Pulmonary artery endothelial cell (primary cell): ENCODE data around the gene VPS26B. TPM values are rescaled to one million over a fixed set of nuclear protein-coding genes. Genes with fewer than 3 reads are reported as not detected.
"Not testable (repeated sequence)": the region's sequence is repeated elsewhere in the genome, so short reads cannot be mapped to it uniquely, and the experiment has no call there.

Experiments used
- DNase-seq: peaks from one replicate; pipeline ENCODE4 v3.0.0-alpha.2; 2011; ENCODE audit warnings: low read depth, low spot score
- total RNA-seq: library from RNA; depleted of rRNA; stranded (reverse); fragments of >200 nt; gene quantifications from 2 replicates; pipeline ENCODE4 v1.2.3, GENCODE V29; 2014

VPS26B gene
- total RNA-seq, 1 donor from 2014 or later, result 28.9 TPM

DNA sequence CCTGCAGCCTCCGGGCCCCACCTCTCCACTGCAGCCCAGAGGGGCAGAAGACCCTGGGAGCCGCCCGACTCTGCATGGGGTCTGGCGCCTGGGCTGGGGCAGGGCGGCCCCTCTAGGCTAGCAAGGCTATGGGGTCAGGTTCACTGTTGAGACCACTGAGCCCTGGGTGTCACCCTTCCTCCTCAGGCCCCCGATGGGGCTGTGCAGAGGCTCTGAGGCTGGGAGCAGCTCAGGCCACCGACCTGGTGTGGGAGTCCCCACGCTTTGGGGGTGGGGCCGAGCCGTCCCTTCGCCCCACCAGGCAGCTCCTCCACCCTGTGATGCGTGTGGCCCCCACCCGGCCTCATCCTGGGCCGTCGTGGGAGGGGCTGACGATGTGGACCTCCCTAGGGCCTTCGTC is 57.2 kb downstream of the VPS26B start:
- not testable (repeated sequence) for DNase-seq

DNA sequence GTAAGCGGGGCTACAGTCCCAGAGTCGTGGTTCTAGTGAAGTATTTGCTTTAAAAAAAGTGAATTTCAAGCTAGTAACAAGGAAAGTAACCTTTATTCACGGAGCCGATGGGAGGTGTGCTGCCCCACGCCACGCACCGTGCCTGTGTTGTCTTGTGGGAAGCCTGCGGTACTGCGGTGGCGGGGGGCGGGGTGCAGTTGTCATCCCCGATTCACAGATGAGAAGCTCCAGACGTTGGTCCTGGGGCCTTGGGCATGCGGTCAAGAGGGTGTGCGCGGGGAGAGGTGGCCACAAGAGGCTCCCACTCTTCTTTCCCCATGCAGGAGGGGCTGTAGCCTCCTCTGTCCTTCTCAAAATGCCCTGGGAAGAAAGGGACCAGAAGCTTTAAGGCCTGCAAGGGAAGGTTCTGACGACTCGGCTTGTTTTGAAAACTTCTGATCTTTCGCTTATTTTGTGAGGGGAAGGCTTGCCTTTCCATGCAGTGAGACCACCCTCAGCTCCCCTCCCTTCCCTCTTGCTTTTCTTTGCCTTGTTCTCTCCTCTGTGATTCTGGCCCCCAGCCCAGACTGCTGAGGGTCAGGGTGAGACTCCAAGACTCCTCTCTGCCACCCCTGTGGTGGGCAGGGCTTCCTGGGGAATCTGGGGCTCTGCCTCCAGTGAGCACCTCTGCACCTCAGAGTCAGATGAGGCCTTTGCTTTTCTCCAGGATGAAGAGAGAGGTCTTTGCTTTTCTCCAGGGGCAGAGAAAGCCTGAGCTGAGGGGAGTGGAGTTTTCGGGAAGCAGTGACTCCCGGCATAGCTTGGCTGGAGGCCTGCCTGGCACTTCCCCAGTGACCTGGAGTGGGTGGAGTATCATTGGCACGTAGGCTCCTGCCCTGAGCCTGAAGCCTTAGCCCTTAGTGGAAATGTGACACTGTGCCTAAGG is 57.9 kb downstream of the VPS26B start:
- DNase-seq, result no peak

DNA sequence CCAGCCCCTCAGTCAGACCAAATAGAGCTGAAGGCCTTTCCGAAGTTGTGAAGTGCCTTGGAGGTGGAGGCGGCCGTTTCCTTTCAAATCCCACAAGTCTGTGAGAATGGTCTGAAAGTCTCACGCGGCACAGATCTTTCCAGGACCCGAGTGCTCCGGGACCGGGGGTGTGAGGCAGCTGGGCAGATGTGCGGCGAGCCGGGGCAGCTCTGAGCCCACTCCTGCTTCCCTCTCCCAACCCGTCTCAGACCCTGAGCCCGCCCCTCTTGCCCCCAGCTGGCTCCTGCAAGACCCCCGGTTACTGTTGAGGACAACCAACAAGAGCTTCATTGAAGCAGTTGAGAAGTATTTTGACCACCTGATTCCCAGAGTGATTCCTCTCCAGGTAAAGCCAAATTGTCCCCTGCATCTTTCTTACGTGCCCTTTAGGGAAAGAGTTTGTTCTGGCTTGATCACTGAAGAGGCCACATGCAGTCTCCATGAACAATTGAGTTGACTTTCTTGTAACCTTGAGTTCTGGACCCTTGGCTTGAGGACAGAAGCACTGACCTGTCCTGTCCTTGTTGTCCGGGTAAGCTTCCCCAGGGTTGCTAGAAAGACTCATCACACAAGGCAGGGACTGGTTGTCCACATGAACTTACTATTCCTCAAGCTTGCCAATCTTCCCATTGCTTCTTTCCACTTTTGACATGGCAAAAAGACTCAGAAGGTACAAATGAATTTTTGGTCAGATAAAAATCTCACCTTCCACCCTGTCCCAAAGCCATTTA is 59.2 kb downstream of the VPS26B start:
- DNase-seq, result no peak

DNA sequence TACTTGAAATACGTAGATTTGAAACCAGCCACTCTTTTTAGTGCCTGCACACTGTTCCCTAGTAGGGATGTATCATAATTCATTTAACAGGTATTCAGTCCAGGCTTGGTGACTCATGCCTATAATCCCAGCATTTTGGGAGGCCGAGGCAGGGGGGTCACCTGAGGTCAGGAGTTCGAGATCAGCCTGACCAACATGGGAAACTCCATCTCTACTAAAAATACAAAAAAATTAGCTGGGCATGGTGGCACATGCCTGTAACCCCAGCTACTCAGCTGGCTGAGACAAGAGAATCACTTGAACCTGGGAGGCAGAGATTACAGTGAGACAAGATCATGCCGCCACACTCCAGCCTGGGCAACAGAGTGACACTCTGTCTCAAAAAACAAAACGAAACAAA is 59.9 kb downstream of the VPS26B start:
- not testable (repeated sequence) for DNase-seq

DNA sequence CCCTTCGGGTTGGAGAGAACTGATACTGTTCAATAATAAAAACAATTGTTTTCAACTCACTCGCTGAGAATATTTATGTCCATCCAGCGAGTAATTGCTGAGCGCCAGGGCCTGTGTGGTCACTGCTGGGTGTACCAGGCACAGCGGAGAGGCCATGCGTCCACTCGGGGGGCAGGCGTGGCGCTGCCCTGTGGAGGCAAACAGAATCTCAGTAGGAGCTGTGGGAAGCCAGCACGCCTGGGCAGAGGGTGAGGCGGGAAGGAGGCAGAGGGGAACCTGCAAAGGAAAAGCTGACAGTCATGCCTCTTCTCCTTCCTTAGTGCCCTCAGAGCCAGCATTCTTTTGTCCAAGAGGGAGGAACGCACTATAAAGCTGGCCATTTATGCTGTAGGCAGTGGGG is 63.1 kb downstream of the VPS26B start:
- DNase-seq, result no peak

DNA sequence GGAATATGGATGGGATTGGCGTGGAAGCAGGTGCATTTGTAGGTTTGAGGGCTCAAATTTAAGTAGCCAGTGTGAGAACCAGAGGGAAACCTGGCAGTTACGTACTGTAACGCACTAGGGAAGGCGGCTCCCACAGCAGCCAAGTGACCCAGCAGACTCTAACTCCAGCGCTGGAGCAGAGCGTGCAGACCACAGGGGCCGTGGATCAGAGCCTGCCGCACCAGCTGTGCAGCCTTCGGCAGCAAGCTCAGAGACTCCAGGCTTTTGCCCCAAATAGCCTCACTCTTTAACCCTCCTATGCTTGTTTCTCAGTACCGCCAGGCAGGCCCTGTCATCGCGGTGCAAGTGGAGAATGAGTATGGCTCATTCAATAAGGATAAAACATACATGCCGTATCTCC is 64.0 kb downstream of the VPS26B start:
- DNase-seq, result no peak

DNA sequence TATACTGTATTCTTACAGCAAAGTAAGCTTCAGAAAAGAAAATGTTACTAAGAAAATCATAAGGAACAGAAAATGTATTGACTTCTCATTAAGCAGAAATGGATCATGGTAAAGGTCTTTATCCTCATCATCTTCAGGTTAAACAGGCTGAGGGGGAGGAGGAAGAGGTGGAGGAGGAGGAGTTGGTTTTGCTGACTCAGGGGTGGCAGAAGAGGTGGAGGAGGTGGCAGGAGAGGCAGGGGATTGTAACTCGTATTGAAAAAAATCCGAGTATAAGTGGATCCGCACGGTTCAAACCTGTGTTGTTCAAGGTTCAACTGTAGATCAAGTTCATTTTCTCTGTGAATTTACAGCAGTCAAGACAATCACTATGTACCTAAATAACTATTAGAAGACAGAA is 64.7 kb downstream of the VPS26B start:
- no peak for DNase-seq

DNA sequence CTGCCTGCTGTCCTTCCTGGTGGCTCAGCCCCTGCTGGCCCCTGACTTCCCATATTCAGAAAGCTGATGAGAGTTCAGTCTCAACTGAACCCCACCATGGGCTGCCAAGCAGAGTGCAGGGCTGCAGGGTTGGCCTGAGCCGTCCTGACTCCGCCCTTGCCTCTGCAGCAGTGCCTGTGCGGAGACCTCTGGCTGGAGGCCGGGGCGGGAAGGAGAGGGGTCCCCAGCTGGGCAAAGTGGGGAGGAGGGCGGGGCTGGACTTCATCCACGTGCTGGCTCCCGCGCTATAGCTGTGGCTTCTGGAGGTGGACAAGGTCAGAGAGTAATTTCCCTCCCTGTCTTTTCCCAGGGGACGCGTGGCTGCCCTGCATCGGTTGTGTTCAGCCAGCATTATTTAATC is 65.3 kb downstream of the VPS26B start:
- no peak for DNase-seq

DNA sequence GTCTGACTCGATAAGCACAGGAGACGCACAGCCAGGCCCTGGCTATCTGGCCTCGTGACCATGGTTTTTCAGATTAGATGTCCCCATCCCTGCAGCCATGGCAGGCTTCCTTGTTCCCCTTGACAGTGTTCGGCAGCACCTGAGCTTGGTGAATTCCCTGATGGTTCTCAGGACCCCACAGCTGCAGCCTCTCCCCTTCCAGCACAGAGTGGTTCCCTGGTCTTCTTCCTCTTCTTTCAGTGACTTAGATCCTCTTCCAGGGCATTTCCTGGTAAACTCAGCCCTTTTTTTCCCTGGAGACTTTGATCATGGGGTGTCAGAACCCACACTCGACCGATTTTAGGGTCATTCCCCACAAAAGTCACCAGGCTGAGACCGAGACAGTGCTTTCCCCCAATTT is 66.2 kb downstream of the VPS26B start:
- DNase-seq, result no peak

DNA sequence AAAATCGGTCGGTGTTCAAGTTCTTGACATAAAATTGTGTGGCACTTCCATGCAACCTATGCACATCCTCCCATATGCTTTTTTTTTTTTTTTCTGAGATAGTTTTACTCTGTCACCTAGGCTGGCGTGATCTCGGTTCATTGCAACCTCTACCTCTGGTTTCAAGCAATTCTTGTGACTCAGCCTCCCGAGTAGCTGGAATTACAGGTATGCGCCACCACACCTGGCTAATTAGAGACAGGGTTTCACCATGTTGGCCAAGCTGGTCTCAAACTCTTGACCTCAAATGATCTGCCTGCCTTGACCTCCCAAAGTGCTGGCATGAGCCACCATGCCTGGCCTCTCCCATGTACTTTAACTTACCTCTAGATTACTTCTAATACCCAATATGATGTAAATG is 66.7 kb downstream of the VPS26B start:
- DNase-seq, result no peak

DNA sequence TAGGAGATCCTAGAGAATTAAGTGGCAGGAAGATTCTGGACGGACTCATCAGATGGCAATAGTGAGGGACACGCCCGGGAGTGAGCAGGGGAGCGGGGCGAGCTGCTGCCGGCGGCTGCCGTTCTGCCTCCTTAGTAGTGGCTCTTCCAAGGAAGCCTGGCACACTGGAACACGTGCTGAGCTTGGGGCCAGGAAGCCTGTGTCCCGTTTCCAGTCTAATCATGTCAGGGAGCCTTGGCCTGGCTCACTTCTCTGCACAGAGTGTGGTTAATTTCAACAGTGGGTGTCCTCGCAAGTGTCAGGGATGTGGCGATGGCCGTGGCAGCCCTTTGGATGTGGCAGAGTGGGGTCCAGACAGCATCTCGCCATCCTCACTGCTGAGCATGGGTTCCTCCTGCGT is 68.2 kb downstream of the VPS26B start:
- no peak for DNase-seq

DNA sequence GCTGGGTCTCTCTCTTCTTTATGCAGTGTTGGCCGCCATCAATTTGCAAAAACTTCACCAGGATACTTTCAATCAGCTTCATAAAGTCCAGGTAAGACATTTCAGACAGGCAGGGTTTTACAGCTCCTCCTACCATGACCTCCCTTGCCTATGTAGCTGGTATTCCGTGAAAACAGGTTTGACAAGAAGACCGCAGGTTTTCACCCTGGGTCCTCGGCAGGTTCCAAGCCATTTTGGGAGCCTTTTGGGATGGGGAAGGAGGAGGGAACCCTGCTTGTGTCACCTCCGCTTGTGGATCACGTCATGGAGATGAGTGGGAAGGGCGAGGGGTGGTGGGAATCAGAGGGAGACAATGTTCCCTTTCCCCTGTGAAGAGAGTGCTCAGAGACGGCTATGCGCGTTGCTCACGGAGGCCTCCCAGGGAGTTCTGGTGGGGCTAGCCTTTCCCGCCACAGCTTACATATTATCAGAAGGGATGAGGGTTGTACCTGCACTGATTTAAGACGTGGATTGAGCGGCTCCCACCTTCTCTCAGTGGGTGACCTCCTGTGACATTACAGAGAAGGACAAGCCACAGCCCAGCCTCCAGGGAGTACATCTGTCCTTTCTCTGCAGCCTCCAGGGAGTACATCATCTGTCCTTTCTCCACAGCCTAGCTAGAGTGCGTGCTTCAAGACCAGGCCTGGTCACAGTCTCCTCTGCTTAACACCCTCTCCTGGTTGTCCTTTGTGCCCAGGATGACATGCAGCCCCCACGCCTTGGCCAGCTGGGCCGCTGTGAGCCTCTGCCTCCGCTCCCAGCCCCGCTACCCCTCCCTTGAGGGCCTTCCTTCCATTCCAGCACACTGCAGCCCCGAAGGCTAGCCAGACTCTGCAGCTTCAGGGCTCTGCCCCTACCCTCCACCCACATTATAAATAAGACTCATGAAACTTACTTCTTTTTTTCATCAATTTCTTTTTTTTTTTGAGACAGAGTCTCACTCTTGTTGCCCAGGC is 68.9 kb downstream of the VPS26B start:
- no peak for DNase-seq

DNA sequence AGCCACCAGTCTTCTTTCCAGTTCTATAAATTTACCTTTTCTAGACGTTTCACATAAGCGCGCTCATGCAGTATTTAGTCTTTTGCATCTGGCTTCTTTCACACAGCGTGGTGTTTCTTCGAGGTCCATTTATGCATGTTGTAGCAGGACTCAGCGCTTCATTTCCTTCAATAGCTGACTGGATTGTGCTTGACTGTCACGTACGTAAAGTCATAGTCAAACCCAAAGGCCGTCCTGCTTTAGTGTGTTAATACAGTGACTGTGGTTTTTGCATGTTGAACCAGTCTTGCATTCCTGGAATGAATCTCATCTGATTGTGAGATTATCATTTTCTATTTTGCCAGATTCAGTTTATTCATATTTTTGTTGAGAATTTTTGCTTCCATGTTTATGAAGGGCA is 70.2 kb downstream of the VPS26B start:
- DNase-seq, result no peak

Other genes with a start within 250 kb of the VPS26B start
- gene JAM3, start 155.6 kb upstream of the VPS26B start, total RNA-seq, result 116 and 117 TPM in 2 replicates
- gene NCAPD3, start 704 bp upstream of the VPS26B start, total RNA-seq, result 20.6 and 29.9 TPM in 2 replicates
- 76.8 and 82.0 TPM in 2 replicates for gene THYN1, start 28.7 kb downstream of the VPS26B start, total RNA-seq
- gene ACAD8, start 28.9 kb downstream of the VPS26B start, total RNA-seq, result 21.3 and 25.1 TPM in 2 replicates
- not detected in 2 replicates for gene GLB1L3, start 51.7 kb downstream of the VPS26B start, total RNA-seq
- gene GLB1L2, start 107.3 kb downstream of the VPS26B start, total RNA-seq, result 0.21 and 0.59 TPM in 2 replicates
- not detected in 2 replicates for gene B3GAT1, start 187.6 kb downstream of the VPS26B start, total RNA-seq